GM18502 (cell line): ENCODE results near the gene SLC8A1.

Experiments used
- ATAC-seq: cut with Tn5 transposase; IDR thresholded peaks from one replicate; pipeline ENCODE4 v1.9.1; 2021; ENCODE audit warnings: mild to moderate bottlenecking; ENCODE audit not compliant: unreplicated experiment, poor library complexity

SLC8A1 gene

GRCh38 chr2:40284797-40285196, 167.1 kb downstream of the SLC8A1 start:
- no peak for ATAC-seq

DNA sequence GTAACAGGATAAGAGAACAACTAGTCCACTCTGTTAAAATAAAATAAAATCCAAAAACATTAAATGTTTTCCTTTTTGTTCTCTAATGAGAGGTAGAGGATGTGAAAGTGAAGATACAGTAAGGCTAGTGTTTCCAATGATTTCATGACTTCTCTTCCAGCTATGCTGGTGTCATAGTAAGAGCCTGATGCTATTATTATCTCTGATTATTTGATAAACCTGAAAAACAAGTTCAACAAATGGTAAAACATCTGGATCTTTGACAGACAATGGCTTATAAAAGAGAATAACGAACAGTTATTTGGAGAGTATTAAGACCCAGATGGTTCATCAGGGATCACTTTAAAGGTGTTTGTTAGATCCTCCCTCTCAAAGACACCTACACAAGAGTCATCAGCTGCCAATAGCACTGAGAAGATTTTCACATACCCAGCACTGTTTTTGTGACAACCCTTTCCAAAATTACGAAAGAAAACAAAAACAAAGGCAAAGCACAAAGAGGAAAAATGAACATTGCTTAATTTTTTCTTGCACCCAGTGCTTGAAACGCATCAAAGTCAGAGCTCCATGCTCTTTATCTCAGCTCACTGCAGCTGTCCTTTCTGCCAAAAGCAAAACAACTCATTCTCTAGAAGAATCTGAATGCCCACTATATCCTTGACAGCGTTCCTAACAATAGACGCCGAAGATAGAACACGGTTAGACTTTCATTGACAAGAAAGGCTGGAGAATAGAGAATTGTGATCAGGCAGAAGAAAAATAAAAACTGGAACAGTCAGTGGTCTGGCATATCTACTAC, 168.6 kb downstream of the SLC8A1 start:
- ATAC-seq, result no peak

DNA sequence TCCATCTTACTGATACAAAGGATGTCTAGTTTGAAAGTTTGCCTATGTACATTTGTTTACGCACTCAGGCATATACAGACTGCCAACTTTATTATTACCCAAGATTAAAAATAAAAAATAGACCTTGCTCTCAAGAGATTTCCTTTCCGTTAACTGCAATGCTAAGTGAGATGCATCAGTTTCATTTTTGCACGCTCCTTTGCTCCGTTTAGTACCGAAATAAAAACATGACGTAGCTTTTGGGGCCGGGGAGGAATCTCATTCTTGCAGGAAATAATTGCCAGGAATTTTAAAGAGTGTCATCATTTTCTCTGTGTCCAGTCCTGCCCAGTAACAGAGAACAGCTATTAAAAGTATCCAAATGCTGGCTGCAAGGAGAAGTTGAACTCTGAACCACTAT, 169.5 kb downstream of the SLC8A1 start:
- peak; percentile 37 for ATAC-seq

DNA sequence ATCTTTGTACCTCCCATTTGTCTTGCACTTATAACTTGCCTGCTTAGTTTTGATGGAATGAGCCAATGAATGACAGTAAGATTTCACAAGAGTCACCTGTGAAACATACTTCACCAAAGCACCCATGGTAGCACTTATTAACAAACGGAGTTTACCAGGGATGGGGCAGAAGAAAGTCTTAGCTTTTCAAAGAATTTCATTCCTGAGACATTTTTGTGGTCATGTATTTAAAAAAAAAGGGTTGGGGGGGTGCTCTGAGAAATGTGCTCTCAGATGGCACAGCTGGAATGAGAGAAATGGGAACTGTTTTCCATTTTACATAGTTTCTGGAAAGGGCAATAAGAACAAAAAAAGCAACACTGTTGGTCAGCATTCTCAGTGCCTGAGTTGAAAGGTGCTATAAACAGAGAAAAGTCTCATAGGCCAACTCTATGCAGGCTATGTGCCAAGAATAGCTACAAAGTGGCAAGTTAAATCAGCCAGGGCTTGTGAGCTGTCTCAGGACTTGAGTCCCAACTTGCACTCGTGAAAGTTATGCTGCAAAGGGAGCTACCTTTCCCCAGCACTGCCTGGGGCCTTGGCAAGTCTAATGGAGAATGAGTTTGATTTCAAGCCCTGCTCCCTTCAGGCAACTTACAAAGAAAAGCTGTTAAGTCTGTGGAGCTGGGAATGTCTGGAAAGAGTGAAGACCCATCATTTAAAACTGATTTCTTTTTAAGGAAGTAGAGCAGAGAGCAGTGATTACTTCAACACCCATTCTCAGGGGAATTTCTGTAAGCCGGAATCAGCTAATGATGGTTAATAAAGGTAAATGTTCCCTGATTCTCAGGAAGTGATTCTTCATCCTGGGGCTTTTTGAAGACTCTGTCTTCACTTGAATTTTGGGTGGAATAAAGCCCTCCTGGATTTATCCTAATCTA, 170.6 kb downstream of the SLC8A1 start:
- ATAC-seq, result peak; percentile 75

- no peak for ATAC-seq
Measured at GRCh38 chr2:40279482-40279881, 172.4 kb downstream of the SLC8A1 start.

DNA sequence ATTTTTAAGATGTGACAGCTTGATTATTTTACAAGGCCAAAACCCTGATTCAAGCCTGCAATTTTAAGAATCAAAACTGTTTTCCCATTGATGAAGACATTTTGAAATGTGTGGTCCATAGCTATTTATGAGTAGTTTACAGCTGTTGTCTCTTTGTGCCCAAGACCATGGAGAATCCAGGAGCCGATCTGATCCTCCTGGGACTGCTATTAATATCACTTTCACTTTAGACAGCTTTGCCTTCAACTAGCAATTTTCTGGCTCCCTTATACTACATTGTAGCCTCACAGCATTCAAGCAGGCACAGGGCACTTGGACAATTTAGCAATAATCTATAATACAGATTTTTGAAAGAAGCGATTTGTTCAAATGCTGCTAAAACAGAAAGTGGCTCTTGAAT, 172.9 kb downstream of the SLC8A1 start:
- no peak for ATAC-seq

DNA sequence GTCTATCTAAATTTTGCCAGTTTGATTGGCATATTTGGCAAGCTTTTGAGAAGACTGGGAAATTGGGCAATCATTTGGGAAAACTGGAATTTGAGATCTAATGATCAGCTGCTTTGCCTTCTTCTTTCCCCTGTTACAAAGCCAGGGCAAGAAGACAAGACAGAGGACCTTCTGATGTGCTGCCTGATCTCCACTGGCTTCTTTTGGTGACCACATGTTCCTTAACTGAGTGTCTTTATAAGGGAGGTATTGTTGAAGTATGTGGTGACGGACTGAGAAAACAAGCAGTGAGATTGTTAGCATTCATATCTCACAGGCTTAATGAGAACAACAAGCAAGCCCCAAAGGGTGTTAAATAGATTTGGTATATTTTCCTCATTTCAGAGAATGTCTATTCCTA, 175.8 kb downstream of the SLC8A1 start:
- no peak for ATAC-seq

- ATAC-seq, result no peak
Measured at GRCh38 chr2:40274270-40274669, 177.6 kb downstream of the SLC8A1 start.

DNA sequence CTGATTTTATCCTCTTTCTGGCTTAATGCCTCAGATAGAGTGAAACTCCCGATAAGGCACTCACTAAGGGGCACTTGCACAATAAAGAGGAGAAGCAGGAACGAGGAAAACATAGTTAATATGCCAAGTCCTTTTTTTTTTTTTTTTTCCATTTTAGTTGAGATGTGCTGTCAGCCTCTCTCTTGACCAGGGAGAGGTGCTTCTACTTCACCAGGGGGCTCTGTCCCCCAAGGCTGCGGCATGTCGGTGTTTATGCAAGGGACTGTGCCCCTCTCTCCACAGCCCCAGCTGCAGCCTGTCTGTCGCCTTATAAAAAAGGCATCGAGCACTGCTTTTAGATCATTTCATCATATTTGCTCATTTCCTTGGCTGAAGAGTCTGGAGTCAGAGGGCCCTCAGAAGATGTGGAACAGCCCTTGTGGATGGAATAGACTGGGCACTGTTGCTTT, 178.1 kb downstream of the SLC8A1 start:
- no peak for ATAC-seq

- no peak for ATAC-seq
Measured at GRCh38 chr2:40271094-40271493, 180.8 kb downstream of the SLC8A1 start.

DNA sequence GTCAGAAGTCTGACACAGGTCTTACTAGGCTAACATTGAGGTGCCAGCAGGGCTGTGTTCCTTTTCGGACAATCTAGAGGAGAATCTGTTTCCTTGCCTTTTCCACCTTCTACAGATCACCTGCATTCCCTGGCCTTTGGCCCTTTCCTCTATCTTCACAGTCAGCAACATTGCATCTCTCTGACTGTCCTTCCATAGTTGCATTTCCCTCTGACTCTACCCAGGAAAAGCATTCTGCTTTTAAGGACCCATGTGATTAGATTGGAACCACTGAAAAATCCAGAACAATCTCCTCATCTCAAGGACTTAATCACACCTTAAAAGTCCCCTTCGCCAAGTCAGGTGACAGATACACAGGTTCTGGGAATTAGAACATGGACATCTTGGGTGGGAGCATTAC, 181.5 kb downstream of the SLC8A1 start:
- ATAC-seq, result no peak

- no peak for ATAC-seq
Measured at GRCh38 chr2:40268566-40268965, 183.3 kb downstream of the SLC8A1 start.

- ATAC-seq, result no peak
Measured at GRCh38 chr2:40266201-40266600, 185.7 kb downstream of the SLC8A1 start.

GRCh38 chr2:40265602-40266001, 186.3 kb downstream of the SLC8A1 start:
- no peak for ATAC-seq

GRCh38 chr2:40261042-40261441, 190.8 kb downstream of the SLC8A1 start:
- peak; percentile 6 for ATAC-seq

DNA sequence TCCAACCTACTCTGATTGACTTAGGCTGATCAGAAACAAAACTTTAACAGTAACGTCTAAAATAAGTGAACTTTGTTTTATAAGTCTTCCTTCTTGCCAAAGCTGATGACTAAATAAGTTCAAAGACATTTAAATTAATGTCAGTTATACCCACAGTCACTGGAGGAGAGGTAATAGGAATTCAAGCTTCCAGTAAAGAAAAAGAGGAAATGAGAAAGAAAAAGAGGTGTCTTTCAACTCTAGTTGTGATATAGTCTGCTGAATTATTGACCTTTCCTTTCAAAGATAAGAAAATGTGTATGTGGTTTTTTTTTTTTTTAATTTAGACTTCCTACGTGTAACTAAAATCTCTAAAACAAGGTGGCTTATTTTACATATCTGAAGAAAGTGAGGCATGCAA, 191.5 kb downstream of the SLC8A1 start:
- ATAC-seq, result peak; percentile 76

DNA sequence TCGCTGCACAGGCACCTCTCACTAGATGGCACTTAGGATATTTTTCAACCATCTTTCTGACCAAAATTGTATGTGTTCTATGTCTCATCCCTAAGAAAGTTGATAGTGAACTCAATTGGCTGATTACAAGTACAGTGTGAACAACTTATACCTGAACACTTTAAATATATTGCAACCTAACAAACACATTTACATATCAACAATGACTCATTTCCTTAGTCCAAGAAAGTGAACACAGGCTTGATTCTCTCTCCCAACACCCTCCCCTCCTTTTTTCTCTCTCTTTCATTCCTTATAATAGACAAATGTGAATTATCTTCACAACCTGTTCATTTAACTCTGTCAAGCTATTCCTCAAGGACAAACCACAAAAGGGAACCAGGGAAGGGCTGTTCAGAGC, 192.0 kb downstream of the SLC8A1 start:
- peak; percentile 46 for ATAC-seq

GRCh38 chr2:40258135-40258457, 193.8 kb downstream of the SLC8A1 start:
- no peak for ATAC-seq

DNA sequence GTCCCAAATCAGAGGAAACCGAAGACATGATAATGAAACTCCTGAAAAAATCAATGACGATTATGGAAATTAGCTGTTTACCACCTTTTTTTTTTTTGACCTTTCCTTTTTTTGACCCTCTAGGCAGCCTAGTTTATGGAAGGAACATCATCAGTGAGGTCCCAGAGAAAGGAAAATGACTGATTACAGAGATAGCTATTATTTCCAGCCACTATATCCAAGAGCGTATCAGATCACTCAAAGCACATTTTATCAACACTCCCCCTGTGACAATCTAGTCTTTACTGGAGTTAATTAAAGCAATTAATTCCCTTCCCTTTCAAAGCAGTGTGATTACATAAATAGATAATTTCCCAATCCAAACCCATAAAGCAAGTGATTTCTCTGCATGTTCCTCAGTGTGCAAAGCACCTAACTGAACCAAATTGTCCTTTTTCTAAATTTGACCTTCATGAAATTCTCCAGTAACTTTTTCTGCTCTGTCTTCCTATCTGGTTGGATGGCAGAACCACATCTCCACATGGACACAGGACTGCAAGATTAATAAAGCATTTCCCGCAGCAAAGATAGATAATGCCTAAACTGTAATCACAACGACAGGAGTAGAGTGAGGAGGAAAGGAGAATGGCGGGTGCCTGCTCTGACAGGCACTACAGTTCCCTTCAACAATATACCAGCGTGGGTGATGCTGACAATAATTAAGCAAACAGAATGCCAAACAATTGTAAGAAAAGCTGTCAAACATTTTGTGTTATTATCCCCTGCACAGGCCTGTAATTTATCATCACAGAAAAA, 194.4 kb downstream of the SLC8A1 start:
- ATAC-seq, result no peak

DNA sequence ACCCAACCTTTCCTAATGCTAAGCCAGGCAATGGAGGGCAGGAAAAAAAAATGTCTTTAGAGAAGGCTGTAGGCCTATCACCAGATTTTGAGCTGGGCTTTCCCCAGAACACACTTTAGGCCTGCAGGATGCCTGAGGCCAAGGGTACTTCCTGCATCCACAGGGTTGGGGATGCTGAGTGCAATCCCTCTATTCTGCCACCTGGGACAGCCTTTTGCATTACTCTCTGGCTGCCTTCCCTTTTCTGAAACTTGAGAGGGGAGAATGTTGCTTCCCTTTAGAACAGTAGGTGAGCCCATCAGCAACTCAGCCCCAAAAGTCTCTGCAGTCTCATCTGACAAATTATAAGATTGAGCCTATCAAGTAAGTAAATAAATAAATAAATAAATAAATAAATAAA, 195.2 kb downstream of the SLC8A1 start:
- no peak for ATAC-seq

DNA sequence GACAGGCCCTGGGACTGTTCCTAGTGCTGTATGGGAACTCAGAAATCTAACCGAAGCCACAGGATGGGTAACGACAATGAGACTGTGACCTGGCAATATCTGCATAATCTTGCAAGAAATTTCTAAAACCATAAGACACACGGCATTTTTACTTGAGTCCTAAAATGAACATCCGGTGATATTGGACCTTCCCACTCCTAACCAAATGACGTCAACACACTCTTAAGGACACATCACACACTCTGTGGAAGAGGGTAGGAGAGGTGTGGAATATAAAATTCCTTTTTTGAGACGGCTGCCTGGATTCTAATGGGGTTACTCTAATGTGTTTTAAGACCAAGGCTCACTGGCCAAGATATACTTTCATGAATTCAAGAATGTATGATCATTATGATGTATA, 195.9 kb downstream of the SLC8A1 start:
- ATAC-seq, result no peak
